ENCODE results near the gene TRMT2B. TPM values are rescaled to one million over a fixed set of nuclear protein-coding genes. Genes with fewer than 3 reads are reported as not detected.

Gene TRMT2B, protein sequence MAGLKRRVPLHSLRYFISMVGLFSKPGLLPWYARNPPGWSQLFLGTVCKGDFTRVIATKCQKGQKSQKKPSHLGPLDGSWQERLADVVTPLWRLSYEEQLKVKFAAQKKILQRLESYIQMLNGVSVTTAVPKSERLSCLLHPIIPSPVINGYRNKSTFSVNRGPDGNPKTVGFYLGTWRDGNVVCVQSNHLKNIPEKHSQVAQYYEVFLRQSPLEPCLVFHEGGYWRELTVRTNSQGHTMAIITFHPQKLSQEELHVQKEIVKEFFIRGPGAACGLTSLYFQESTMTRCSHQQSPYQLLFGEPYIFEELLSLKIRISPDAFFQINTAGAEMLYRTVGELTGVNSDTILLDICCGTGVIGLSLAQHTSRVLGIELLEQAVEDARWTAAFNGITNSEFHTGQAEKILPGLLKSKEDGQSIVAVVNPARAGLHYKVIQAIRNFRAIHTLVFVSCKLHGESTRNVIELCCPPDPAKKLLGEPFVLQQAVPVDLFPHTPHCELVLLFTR
- 9.7 TPM for total RNA-seq

DNA sequence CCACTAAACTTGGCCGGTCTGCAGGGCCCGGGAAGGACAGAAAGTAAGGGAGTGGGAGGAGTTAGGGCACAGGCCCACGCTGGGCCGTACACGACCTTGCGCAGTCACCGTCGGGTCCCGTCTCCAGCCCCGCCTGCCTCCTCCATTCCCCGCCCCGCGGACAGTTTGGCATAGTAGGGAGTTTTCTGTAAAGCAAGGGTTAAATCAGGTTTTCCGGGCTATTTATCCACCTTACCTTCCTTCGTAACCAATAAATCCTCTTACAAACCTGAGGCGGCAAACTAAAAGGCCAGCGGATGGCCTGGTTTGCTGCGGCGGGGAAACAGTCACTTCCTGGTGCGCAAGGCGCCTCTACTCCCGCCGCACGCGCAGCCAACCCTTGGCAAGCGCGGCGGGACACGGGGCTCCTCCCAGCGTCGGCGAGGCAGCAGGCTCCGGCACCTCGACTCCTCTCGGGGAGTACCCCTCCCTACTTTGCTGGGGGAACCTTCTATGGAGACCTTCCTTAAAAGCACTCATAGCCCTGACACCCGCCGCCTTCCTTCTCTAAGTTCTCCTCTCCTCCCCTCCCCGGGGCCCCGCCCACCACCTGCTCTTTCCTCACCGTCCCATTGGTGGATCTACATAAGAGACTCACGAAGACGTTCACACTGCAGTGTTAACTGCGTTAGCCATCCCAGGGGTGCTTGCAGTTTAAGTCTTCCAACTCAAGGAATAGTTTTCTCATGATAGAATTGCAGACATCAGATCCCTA, at the start of gene TRMT2B:
Gene TRMT2B (minus strand): TSS at position 563 of the 754 bp plus-strand sequence. CDS start 9,822 bp downstream, outside the sequence.

DNA sequence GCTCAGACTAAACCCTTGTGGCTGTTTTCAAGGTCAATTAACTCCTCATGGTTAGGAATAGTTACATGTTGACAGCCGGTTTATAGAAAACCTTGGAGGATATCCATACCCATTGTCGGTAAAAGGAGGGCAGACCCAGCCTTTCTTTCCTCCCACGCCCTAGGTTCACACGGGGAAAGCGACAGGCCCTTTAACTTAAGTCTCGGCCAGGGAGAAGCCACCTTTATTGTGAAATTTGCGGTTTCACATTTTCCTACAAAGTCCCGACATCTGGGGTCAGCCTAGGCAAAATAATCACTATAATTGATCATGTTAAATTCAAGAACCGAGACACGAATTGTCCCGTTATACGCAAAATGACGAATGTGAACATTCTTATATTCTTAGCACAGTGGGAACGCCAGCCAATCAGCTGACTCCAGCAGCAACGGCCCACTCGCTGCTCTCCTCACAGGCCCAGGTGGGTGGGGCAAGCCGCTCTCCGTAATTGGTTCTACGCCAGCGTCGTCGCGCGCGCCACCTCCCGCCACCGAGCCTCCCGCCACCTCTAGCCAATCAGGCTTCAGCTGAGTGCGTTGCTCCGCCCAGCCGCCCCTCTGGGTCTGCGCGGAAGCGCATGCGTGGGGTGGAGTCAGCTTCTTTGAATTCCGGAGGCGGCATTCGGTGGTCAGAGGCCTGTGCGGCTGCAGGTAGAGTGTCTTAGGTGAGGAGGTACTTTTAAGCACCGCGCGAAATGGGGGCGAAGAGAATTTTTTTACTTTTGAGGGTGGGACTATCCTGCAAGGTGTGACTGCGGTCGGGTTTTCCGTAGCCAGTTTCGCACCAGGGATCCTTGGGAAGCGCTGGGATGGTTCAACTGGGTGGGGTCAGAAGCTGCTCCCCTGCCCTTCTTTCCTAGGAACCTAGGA, 45.9 kb upstream of the TRMT2B start, which contains the start of gene CENPI:
Gene CENPI (plus strand): TSS at position 659 of the 908 bp plus-strand sequence. CDS start 2,867 bp downstream, outside the sequence.

DNA sequence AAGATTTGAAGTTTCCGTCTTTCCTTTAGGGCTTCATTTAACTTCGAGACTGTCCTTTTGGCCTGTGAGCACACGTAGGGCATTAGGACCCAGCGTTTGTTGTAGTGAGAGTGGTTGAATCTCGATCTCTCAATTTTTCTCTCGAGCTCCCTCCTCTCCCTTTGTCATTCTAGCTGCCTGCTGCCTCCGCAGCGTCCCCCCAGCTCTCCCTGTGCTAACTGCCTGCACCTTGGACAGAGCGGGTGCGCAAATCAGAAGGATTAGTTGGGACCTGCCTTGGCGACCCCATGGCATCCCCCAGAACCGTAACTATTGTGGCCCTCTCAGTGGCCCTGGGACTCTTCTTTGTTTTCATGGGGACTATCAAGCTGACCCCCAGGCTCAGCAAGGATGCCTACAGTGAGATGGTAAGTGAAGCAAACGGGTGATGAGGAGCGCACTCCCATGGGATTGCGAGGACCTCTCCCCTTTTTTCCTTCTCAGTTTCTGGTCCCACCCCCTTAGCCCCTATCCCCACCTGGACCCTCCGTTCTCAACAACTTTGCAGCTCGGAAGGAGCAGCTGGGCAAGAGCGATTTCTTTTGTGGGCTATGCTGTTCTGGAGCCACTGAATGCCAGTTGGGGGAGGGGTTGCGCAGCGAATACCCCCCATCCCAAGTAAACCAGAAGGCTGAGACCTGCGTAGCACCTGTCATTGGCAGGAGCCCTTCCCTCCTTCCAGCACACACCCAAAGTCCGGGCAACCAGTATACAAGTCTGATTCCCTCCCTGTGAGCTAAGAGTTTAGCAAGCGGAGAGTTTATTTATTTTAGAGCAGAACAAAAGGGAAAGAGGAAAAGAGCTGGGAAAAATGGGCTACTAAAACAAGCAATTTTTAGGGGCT, 27.0 kb upstream of the TRMT2B start, which contains the start of gene TMEM35A:
Gene TMEM35A (plus strand): TSS at position 164 of the 883 bp plus-strand sequence. CDS start 124 bp downstream, at position 288.

DNA sequence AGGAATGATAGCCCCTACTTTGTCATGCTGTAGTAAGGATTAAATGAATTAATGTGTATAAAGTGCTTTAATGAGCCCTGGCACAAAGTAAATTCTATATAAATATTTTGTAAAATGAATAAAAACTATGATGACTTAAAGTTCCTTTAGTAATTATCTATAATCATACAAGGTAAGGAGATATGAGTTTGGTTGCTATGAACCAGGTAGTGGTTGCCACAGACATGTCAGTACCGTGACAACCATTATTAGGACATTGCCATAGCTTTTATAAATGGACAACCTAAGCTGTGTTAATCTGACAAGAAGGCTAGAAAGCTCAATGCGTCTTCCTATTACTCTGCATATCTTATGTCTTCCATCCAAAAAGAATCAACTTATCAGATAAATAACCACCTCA, 82.5 kb downstream of the TRMT2B start, which contains the start of gene ARL13A:
Gene ARL13A (plus strand): TSS at position 301 of the 400 bp plus-strand sequence. CDS start 3,982 bp downstream, outside the sequence.

Other genes starting within 250 kb of the TRMT2B start
- 14.1 TPM for gene CSTF2, start 231.7 kb downstream of the TRMT2B start, total RNA-seq
- not detected for gene NOX1, start 177.8 kb downstream of the TRMT2B start, total RNA-seq
- 0.23 TPM for gene XKRX, start 123.2 kb downstream of the TRMT2B start, total RNA-seq
- not detected for gene ARL13A, start 82.4 kb downstream of the TRMT2B start, total RNA-seq
- gene TMEM35A, start 26.8 kb upstream of the TRMT2B start, total RNA-seq: 125 TPM
- 10.1 TPM for gene CENPI, start 46.1 kb upstream of the TRMT2B start, total RNA-seq
- gene DRP2, start 167.7 kb upstream of the TRMT2B start, total RNA-seq: 11.3 TPM
- 0.46 TPM for gene TAF7L, start 239.2 kb upstream of the TRMT2B start, total RNA-seq